IMR-90 (cell line): ENCODE data around the gene KRTAP21-2. TPM values are rescaled to one million over a fixed set of nuclear protein-coding genes. Genes with fewer than 3 reads are reported as not detected.
"Not testable (repeated sequence)": the region's sequence is repeated elsewhere in the genome, so short reads cannot be mapped to it uniquely, and the experiment has no call there.

Experiments
- ATAC-seq: fragments of 200-7000 bp; cut with Tn5 transposase; 2 replicates; pipeline ENCODE4 v1.9.1; 2020; ENCODE audit warnings: low read depth, mild to moderate bottlenecking, moderate library complexity
- BruUV-seq: library from RNA; stranded (reverse); fragments of 400-500 nt; replicated peaks from 2 replicates; lab custom pipeline; 2021; lab: Mats Ljungman, UMichigan
- CTCF ChIA-PET: fragments of 300-600 bp; formaldehyde crosslinking; extraction: SDS; loops from one replicate; lab custom pipeline; 2021; ENCODE audit warnings: antibody characterized with exemption; lab: Yijun Ruan, JAX
- POLR2A ChIA-PET: fragments of 300-600 bp; sonication (Branson Sonifier 250); formaldehyde crosslinking; loops from one replicate; lab custom pipeline; 2022; ENCODE audit warnings: antibody characterized with exemption; ENCODE audit not compliant: unreplicated experiment; lab: Charles Lee
- DNase-seq: peaks from one replicate; pipeline ENCODE4 v3.0.0; 2013
- H2AFZ ChIP-seq: replicated peaks from 2 replicates; pipeline ENCODE3; 2013; ENCODE audit warnings: low read length, mild to moderate bottlenecking; ENCODE audit not compliant: poor library complexity
- H2AK5ac ChIP-seq: 2 replicates; pipeline ENCODE4 v1.6.1; 2013; ENCODE audit warnings: low read depth, low read length, inconsistent platforms
- H2AK9ac ChIP-seq: replicated peaks from 2 replicates; pipeline ENCODE3; 2013; ENCODE audit warnings: mild to moderate bottlenecking, low read depth, low read length, moderate library complexity; ENCODE audit not compliant: poor library complexity
- H2BK120ac ChIP-seq: 2 replicates; pipeline ENCODE4 v1.6.1; 2013; ENCODE audit warnings: low read depth, low read length, inconsistent platforms
- H2BK15ac ChIP-seq: 3 replicates; pipeline ENCODE4 v1.6.1; 2013; ENCODE audit warnings: low read depth, low read length, inconsistent platforms
- H2BK20ac ChIP-seq: 2 replicates; pipeline ENCODE4 v1.6.1; 2013; ENCODE audit warnings: low read depth, mild to moderate bottlenecking, inconsistent platforms, low read length, moderate library complexity
- H2BK5ac ChIP-seq: 2 replicates; pipeline ENCODE4 v1.6.1; 2013; ENCODE audit warnings: mild to moderate bottlenecking, low read depth, low read length, inconsistent platforms; ENCODE audit not compliant: poor library complexity, severe bottlenecking
- H3K14ac ChIP-seq: replicated peaks from 2 replicates; pipeline ENCODE4 v1.6.1; 2013; ENCODE audit warnings: low read depth, low read length, inconsistent platforms
- H3K18ac ChIP-seq: 2 replicates; pipeline ENCODE4 v1.6.1; 2013; ENCODE audit warnings: low read depth, low read length, control low read depth
- H3K23ac ChIP-seq: 2 replicates; pipeline ENCODE4 v1.6.1; 2013; ENCODE audit warnings: low read depth, low read length, inconsistent platforms
- H3K27ac ChIP-seq: 2 replicates; pipeline ENCODE4 v1.5.1; 2013; ENCODE audit warnings: mild to moderate bottlenecking, control low read depth, low read length; ENCODE audit not compliant: insufficient read depth
- H3K27me3 ChIP-seq: 2 replicates; pipeline ENCODE4 v1.6.1; 2013; ENCODE audit warnings: low read length; ENCODE audit not compliant: control insufficient read depth, insufficient read depth
- H3K36me3 ChIP-seq: 2 replicates; pipeline ENCODE4 v1.6.1; 2013; ENCODE audit warnings: low read length, mixed read lengths; ENCODE audit not compliant: control insufficient read depth, insufficient read depth
- H3K4ac ChIP-seq: 2 replicates; pipeline ENCODE4 v1.6.1; 2013; ENCODE audit warnings: low read depth, low read length, inconsistent platforms
- H3K4me1 ChIP-seq: 2 replicates; pipeline ENCODE4 v1.6.1; 2013; ENCODE audit warnings: low read length, mixed read lengths; ENCODE audit not compliant: control insufficient read depth, insufficient read depth
- H3K4me2 ChIP-seq: 2 replicates; pipeline ENCODE4 v1.6.1; 2013; ENCODE audit warnings: low read depth, mild to moderate bottlenecking, control low read depth, low read length, moderate library complexity
- H3K4me3 ChIP-seq: 2 replicates; pipeline ENCODE4 v1.5.1; 2013; ENCODE audit warnings: low read depth, mild to moderate bottlenecking, control low read depth, low read length, moderate library complexity; ENCODE audit not compliant: insufficient read depth
- H3K56ac ChIP-seq: 2 replicates; pipeline ENCODE4 v1.6.1; 2013; ENCODE audit warnings: low read length, inconsistent platforms; ENCODE audit not compliant: insufficient read depth; ENCODE audit errors: extremely low read depth
- H3K79me1 ChIP-seq, 2 experiments: 2 replicates each; pipeline ENCODE4 v1.6.1; 2013; ENCODE audit warnings: low read length in 2 of 2, inconsistent platforms in 1 of 2, low read depth in 1 of 2
- H3K9ac ChIP-seq: 2 replicates; pipeline ENCODE4 v1.6.1; 2013; ENCODE audit warnings: low read depth, low read length, control low read depth
- H3K9me1 ChIP-seq: 2 replicates; pipeline ENCODE4 v1.6.1; 2013; ENCODE audit warnings: low read length, inconsistent platforms; ENCODE audit not compliant: insufficient read depth
- H3K9me3 ChIP-seq: 2 replicates; pipeline ENCODE4 v1.6.1; 2013; ENCODE audit warnings: low read length; ENCODE audit not compliant: control insufficient read depth, insufficient read depth
- H4K20me1 ChIP-seq: 2 replicates; pipeline ENCODE4 v1.6.1; 2013; ENCODE audit warnings: low read length, inconsistent platforms; ENCODE audit not compliant: insufficient read depth
- H4K5ac ChIP-seq: 2 replicates; pipeline ENCODE4 v1.6.1; 2013; ENCODE audit warnings: mild to moderate bottlenecking, low read depth, low read length, control low read depth
- H4K8ac ChIP-seq, 2 experiments: 2 replicates each; pipeline ENCODE4 v1.6.1; 2013; ENCODE audit warnings: low read depth in 2 of 2, low read length in 2 of 2, control low read depth in 1 of 2, inconsistent platforms in 1 of 2
- H4K91ac ChIP-seq: 2 replicates; pipeline ENCODE4 v1.6.1; 2013; ENCODE audit warnings: low read depth, low read length, inconsistent platforms; ENCODE audit not compliant: insufficient read depth
- whole genome bisulfite sequencing, 2 experiments: methylation state at CpG; one replicate each; pipeline versions ENCODE4 v1.1.5 to v1.1.7; 2013; ENCODE audit warnings: missing lambda C conversion rate in 2 of 2; ENCODE audit not compliant: insufficient read length in 1 of 2; ENCODE audit errors: extremely low coverage in 2 of 2; 5-methylcytosine and 5-hydroxymethylcytosine counted together
- dilution Hi-C: fragments of 300-500 bp; cut with HindIII; formaldehyde crosslinking; loops from one replicate; pipeline ENCODE4 v1.14.3; 2018; ENCODE audit warnings: low sequenced_read_pairs; ENCODE audit not compliant: unreplicated experiment
- in situ Hi-C: fragments of 300-500 bp; cut with MboI; formaldehyde crosslinking; loops from 3 replicates; pipeline ENCODE4 v1.14.3; 2019; ENCODE audit warnings: low sequenced_read_pairs, inconsistent platforms, mixed read lengths
- intact Hi-C: fragments of 100-400 bp; cut with micrococcal nuclease; formaldehyde crosslinking; loops from 2 replicates; pipeline ENCODE4 v1.10.0; 2022
- polyA plus RNA-seq, 3 experiments: library from polyadenylated mRNA; depleted of rRNA; stranded (reverse); fragments of >200 nt; gene quantifications; 2 replicates each; pipeline ENCODE4 v1.2.3, GENCODE V29; 2012; ENCODE audit warnings: low replicate concordance in 1 of 3
- total RNA-seq: library from RNA; depleted of rRNA; stranded (reverse); fragments of >200 nt; gene quantifications from 2 replicates; pipeline ENCODE4 v1.2.3, GENCODE V29; 2012

KRTAP21-2 gene
- total and polyA plus RNA-seq, 2 of the 4 experiments (the other 2 are of a cell fraction), result not detected

DNA sequence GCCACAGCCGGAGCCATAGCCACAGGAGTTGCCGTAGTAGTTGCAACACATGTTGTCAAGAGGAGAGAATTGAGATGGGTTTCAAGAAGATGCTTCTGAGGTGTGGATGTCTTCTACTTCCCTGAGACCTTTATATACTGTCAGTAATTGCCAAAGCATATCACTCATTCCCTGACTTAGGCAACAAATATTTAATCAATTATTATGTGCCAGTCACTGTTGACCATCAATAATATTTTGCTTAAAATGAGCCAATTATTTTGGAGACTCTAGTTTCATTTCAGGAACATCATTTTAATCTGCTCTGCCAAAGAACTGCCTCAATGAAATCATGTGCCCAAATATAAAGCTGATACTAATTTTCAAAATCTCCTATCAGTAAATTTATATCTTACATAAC is 8.3 kb upstream of the KRTAP21-2 start, which contains the start of gene KRTAP21-1:
TSS of gene KRTAP21-1 (minus strand) at position 101 of the 400 bp plus-strand sequence. CDS start at position 51, 50 bp downstream.
- in situ Hi-C loops, H3K9ac ChIP-seq, H3K14ac ChIP-seq, H3K27ac ChIP-seq, H3K36me3 ChIP-seq, H3K27me3 ChIP-seq, H4K20me1 ChIP-seq, POLR2A ChIA-PET, H3K79me1 ChIP-seq, H2AFZ ChIP-seq, CTCF ChIA-PET, H2BK15ac ChIP-seq, H3K56ac ChIP-seq, H3K4me2 ChIP-seq, DNase-seq, H4K5ac ChIP-seq, H2AK9ac ChIP-seq, H4K8ac ChIP-seq, dilution Hi-C loops, H2BK20ac ChIP-seq, H3K9me3 ChIP-seq, H2BK120ac ChIP-seq, H3K4ac ChIP-seq, H3K4me3 ChIP-seq, ATAC-seq, H2BK5ac ChIP-seq, BruUV-seq, H4K91ac ChIP-seq, H3K4me1 ChIP-seq, H3K9me1 ChIP-seq, H3K18ac ChIP-seq, H3K23ac ChIP-seq, intact Hi-C loops, H2AK5ac ChIP-seq: not testable (repeated sequence)
- no CpG with 5 or more reads among the region's 2 CpGs for WGBS, 2 experiments
